Epithelial cell of esophagus (primary cell): ENCODE measurements around the gene ZMYND19.
"Not testable (repeated sequence)": the region's sequence is repeated elsewhere in the genome, so short reads cannot be mapped to it uniquely, and the experiment has no call there.

Source experiments
- DNase-seq: peaks from one replicate; pipeline ENCODE4 v3.0.0; 2010; ENCODE audit warnings: low read depth
- H3K4me3 ChIP-seq: 2 replicates; pipeline ENCODE4 v1.5.1; 2011; ENCODE audit warnings: mild to moderate bottlenecking, low read length, control low read depth
- TF ChIP-seq, protein P1 (sequence below): IDR thresholded peaks from 2 replicates; pipeline ENCODE4 v1.5.1; 2011; ENCODE audit warnings: low read depth, mild to moderate bottlenecking, low read length, control low read depth, inconsistent platforms; ENCODE audit not compliant: insufficient read depth; ENCODE audit errors: missing control alignments

Gene ZMYND19

DNA sequence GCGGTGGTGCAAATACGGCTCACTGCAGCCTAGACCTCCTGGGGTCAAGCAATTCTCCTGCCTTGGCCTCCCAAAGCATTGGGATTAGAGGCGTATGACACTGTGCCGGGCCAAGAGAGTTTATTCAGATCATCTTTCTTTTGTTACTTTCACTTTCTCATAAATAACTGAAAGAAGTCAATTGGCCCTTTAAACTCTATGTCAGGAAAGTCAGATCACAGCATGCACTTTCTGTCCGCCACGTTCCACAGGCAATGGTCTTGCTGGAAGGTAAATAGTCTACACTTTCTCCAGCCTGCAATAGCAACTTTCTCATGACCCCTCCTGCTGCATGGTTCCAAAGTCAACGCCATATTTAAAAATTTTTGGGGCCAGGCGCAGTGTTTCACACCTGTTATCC lies 8.6 kb upstream of the ZMYND19 start:
- H3K4me3 ChIP-seq, result no peak overlapping the region
- TF ChIP-seq, protein P1, sequence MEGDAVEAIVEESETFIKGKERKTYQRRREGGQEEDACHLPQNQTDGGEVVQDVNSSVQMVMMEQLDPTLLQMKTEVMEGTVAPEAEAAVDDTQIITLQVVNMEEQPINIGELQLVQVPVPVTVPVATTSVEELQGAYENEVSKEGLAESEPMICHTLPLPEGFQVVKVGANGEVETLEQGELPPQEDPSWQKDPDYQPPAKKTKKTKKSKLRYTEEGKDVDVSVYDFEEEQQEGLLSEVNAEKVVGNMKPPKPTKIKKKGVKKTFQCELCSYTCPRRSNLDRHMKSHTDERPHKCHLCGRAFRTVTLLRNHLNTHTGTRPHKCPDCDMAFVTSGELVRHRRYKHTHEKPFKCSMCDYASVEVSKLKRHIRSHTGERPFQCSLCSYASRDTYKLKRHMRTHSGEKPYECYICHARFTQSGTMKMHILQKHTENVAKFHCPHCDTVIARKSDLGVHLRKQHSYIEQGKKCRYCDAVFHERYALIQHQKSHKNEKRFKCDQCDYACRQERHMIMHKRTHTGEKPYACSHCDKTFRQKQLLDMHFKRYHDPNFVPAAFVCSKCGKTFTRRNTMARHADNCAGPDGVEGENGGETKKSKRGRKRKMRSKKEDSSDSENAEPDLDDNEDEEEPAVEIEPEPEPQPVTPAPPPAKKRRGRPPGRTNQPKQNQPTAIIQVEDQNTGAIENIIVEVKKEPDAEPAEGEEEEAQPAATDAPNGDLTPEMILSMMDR, result no peak
- no peak for DNase-seq

DNA sequence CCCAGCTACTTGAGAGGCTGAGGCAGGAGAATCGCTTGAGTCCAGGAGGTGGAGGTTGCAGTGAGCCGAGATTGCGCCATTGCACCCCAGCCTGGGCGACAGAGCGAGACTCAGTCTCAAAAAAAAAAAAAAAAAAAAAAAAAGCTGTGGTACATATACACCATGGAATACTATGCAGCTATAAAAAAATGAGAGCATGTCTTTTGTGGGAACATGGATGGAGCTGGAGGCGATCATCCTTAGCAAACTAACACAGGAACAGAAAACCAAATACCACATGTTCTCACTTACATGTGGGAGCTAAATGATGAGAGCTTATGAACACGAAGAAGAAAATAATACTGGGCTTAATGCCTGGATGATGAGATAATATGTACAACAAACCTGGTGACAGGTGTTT lies 6.3 kb upstream of the ZMYND19 start:
- DNase-seq, H3K4me3 ChIP-seq: not testable (repeated sequence)

DNA sequence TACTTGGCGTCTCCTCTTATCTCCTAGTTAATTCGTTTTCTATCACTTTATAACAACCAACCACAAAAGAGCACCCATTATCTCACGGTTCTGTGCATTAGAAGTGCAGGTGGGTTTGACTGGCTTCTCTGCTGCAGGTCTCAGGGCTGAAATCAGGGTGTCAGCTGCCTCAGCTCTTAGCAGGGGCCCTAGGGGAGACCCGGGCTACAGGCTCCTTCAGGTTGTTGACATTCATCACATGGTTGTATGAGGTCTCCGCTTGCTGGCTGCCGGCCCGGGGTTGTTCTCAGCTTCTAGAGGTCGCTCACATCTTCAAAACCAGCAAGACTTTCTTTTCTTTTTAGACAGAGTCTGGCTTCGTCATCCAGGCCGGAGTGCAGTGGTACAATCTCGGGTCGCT lies 2.9 kb upstream of the ZMYND19 start:
- TF ChIP-seq, protein P1, result no peak
- no peak overlapping the region for H3K4me3 ChIP-seq
- no peak for DNase-seq

DNA sequence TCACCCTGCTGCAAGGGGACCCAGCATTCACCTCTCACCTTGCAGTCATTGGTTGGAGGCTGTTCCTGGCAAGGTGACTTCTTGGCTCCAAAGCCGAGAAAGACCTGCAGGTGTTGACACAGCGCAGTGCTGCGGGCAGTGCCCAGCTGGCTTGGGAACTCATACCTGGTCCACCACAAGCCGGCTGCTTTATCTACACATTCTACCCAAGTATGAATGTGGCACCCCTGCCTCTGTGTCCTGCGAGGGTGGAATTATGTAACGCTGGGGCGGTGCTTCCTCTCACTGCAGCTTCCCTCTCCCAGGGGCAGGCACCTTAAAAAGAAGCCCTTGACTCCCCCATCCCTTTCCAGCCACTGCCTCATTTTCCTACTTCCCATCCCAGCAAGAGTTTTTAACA lies 2.5 kb upstream of the ZMYND19 start:
- TF ChIP-seq, protein P1, result no peak
- DNase-seq, result no peak

DNA sequence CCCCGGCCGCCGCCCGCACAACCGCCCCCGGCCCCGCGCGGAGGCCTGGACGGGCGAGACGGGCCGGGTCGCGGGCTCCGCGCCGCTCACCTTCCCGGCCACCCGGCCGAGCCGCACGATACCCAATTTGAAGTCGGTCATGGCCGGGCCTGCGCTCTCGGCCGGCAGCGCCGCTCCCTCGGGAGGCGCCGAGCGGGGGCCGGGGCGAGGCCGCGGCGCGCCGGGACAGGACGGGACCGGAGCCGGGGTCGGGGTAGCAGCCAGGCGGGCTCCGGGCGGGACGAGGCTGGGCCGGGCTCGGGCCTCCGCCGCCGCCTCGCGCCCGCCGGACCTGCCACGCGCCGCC lies 216 bp downstream of the ZMYND19 start:
- peak overlapping the region; percentile 73 for H3K4me3 ChIP-seq
- peak; percentile 17 for DNase-seq
- TF ChIP-seq, protein P1, result no peak

More for the DNA sequence above, 2.5 kb upstream of the ZMYND19 start:
- H3K4me3 ChIP-seq, result no peak overlapping the region

DNA sequence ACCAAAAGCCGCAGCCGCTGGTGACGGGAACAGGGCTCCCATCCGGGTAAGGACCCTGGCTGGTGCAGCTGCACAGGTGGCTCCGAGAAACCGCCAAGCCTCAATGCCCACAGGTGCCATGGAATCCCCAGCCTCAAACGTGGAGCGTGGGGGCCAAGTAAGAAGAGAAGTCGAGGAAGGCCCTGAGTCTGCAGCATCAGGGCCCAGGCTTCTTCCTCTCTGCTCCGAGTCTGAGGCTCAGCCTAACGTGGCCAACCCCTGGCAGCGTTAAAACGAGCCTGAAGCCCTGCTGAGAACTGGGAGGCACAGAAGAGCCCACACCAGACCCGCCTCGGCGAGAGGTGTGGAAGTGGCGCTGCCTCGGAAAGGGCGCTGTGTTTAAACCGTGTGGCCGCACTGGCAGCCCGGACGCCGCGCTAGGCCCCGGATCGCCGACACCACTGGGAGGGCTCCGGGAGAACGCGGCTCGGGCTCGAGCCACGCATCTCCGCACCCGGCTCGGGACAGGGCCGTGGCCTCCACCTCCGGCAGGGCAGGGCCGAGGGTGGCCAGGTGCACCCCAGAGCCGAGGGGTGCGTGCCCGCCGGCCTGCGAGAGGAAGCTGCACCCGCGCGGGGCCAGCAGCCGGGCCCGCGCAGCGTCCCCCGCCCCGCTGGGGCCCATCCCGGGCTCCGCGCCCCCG lies 730 bp downstream of the ZMYND19 start:
- H3K4me3 ChIP-seq, result peak overlapping the region; percentile 73
- TF ChIP-seq, protein P1, result no peak
- peak; percentile 27 for DNase-seq

- DNase-seq, result no peak
- TF ChIP-seq, protein P1, result no peak
- H3K4me3 ChIP-seq, result peak overlapping the region; percentile 73
Measured at GRCh38 chr9:137588891-137589290, 1.4 kb downstream of the ZMYND19 start.
